ENCODE data around the gene ADGRG1. TPM values are rescaled to one million over a fixed set of nuclear protein-coding genes. Genes with fewer than 3 reads are reported as not detected.

ADGRG1 gene
- total RNA-seq, 1 donor from 2014 or later, result 97.7 TPM

GRCh38 chr16:57713596-57713995 is 85.2 kb downstream of the ADGRG1 start:
- Histone ChIP-seq H3K4me1 (no peaks in the 10 kb centered on the region), H3K27me3 (no peaks in the 10 kb centered on the region), H3K36me3 (no peaks in the 10 kb centered on the region), H3K4me3 (no peak overlapping the region), H3K27ac (no peak overlapping the region), H3K9me3 (no peaks in the 10 kb centered on the region)
- DNase-seq (ENCODE audit: extremely low spot score in 2 of 2), result no peak
- intact Hi-C loops (cut with DNase I), result no loop called here
- TF ChIP-seq POLR2AphosphoS5 (IDR thresholded peaks at IDR 0.05; ENCODE audit: insufficient read depth in 1 of 2, low read depth in 1 of 2) (no peak), POLR2A (IDR thresholded peaks at IDR 0.05) (no peak), CTCF (IDR thresholded peaks at IDR 0.05) (no peak)

GRCh38 chr16:57714047-57714446 is 85.6 kb downstream of the ADGRG1 start:
- Histone ChIP-seq H3K27me3 (no peaks in the 10 kb centered on the region), H3K27ac (no peak overlapping the region), H3K36me3 (no peaks in the 10 kb centered on the region), H3K4me1 (no peaks in the 10 kb centered on the region), H3K9me3 (no peaks in the 10 kb centered on the region), H3K4me3 (no peak overlapping the region)
- TF ChIP-seq POLR2AphosphoS5 (IDR thresholded peaks at IDR 0.05; ENCODE audit: insufficient read depth in 1 of 2, low read depth in 1 of 2), result no peak
- no peak for TF ChIP-seq POLR2A (IDR thresholded peaks at IDR 0.05)
- no peak for TF ChIP-seq CTCF (IDR thresholded peaks at IDR 0.05)
- intact Hi-C loops (cut with DNase I), result no loop called here
- DNase-seq (ENCODE audit: extremely low spot score in 2 of 2), result no peak

Other genes starting within 250 kb of the ADGRG1 start
- not detected for gene CCL17, start 223.9 kb upstream of the ADGRG1 start, total RNA-seq
- 28.0 TPM for gene CIAPIN1, start 181.2 kb upstream of the ADGRG1 start, total RNA-seq
- gene COQ9, start 181.2 kb upstream of the ADGRG1 start, total RNA-seq, result 37.6 TPM
- 127 TPM for gene POLR2C, start 166.0 kb upstream of the ADGRG1 start, total RNA-seq
- gene DOK4, start 142.1 kb upstream of the ADGRG1 start, total RNA-seq, result 19.4 TPM
- gene CCDC102A, start 92.1 kb upstream of the ADGRG1 start, total RNA-seq, result 22.1 TPM
- 2.2 TPM for gene ADGRG5, start 86.0 kb upstream of the ADGRG1 start, total RNA-seq
- gene ADGRG3, start 39.7 kb downstream of the ADGRG1 start, total RNA-seq, result 10.3 TPM
- not detected for gene DRC7, start 66.2 kb downstream of the ADGRG1 start, total RNA-seq
- gene KATNB1, start 107.1 kb downstream of the ADGRG1 start, total RNA-seq, result 23.6 TPM
- gene KIFC3, start 173.9 kb downstream of the ADGRG1 start, total RNA-seq, result 36.8 TPM

Data from vagina (tissue), 2 donors.